PC-3 (cell line): ENCODE data around the gene ZNF436.

ENCODE experiments used
- EZH2phosphoT487 ChIP-seq: fragments of 300-600 bp; sonication (generic); IDR thresholded peaks from 2 replicates; pipeline ENCODE4 v1.6.1; 2018; ENCODE audit warnings: mild to moderate bottlenecking, antibody characterized with exemption, low read length, borderline replicate concordance
- TF ChIP-seq, protein P1 (sequence below): fragments of 300-600 bp; sonication (generic); conservative IDR thresholded peaks from 2 replicates; pipeline ENCODE4 v1.5.1; 2017; ENCODE audit warnings: antibody characterized with exemption, low read depth, mild to moderate bottlenecking, low read length

DNA sequence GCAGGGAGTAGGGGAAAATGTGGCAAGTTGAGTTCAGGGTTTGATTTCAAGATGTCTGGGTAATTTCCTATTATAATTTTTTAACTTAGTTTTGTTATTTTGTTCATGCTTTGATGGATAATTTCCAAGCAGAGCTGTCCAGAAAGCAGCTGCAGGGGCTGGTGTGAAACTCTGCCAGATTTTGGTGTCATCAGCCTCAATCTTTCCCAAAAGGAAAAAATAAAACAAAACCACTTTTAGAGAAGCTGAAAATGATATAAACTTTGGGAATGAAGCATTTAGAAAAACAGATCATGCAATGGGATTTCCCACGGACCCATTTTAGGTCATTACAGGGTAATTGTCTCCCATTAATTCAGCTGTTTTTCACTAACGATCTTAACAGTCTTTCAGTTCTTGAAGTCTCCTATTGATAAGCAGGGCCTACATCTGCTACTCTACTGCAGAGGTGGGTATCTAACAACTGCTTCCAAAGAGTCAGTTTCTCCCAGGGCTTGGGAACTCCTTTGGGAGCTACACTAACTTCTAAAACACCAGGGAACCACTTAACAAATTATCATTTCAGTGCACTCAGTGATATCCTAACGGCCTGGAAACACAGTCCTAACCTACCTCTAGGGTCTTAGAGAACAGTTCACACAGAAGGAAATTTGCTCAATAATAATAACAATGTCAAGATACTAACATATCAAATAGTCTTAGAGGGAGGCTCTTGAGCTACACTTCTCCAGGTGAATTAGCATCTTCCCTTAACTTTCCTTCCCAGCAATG is 12.3 kb downstream of the ZNF436 start:
- TF ChIP-seq, protein P1, sequence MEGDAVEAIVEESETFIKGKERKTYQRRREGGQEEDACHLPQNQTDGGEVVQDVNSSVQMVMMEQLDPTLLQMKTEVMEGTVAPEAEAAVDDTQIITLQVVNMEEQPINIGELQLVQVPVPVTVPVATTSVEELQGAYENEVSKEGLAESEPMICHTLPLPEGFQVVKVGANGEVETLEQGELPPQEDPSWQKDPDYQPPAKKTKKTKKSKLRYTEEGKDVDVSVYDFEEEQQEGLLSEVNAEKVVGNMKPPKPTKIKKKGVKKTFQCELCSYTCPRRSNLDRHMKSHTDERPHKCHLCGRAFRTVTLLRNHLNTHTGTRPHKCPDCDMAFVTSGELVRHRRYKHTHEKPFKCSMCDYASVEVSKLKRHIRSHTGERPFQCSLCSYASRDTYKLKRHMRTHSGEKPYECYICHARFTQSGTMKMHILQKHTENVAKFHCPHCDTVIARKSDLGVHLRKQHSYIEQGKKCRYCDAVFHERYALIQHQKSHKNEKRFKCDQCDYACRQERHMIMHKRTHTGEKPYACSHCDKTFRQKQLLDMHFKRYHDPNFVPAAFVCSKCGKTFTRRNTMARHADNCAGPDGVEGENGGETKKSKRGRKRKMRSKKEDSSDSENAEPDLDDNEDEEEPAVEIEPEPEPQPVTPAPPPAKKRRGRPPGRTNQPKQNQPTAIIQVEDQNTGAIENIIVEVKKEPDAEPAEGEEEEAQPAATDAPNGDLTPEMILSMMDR: no peak
- no peak for TF ChIP-seq EZH2phosphoT487
